ENCODE results near the gene ZSCAN21. TPM values are rescaled to one million over a fixed set of nuclear protein-coding genes. Genes with fewer than 3 reads are reported as not detected.

The ZSCAN21 gene
- total and polyA plus RNA-seq, 10 of the 15 experiments (the other 5 are each of a cell fraction or from before 2014, with no cell fraction given), result 1.9 to 9.6 (median 7.1) TPM

DNA sequence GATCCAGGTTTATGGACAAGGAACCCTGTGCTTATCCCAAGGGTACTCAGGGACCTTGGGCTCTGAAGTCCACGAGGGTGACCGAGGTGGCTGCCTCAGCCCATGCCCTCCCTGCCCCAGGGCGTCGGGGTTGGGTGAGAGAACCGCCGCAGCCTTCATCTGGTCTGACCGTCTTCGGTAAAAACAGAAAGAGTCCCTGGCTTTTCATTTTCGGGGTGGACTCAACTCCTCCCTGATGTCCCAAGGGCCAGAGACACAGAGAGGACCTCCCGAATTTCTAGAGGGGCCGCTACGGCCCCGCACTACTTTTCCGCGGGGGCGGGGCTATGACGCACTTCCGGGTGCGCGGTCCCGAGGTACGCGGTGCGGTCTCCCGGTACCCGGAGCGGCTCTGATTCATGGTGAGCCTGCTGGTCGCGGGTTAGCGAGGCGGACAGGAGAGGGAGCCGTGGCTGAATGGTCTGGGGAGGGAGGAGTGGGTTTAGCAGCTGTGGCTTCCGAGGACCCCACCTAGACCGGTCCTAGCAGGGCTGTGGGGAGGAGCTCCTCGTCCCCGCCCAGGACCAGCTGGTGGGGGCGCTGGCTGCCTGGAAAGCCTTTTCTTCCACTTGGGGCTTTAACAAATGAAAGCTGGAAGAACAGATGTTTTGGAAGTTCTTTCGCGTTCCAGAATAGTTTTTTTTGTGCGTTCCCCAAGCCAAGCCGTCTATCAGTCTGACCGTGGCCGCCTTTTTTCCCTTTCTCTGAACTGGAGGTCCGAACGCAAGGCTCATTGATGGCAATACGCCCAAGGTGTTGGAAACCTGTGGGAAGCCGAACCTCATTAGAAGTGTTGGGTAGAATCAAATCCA, at the start of gene ZSCAN21 (continued):
- no peak for TF ChIP-seq ZNF217 (IDR thresholded peaks at IDR 0.05)
- no peak for TF ChIP-seq PAX8 (IDR thresholded peaks at IDR 0.05)
- peak; percentile 44 for TF ChIP-seq KLF5 (IDR thresholded peaks at IDR 0.05; ENCODE audit: partially characterized antibody)
- TF ChIP-seq FOS (IDR thresholded peaks at IDR 0.05; ENCODE audit: borderline replicate concordance, extremely low read depth, insufficient read length), result no peak
- peak in 1 of 2 experiments; percentile 82; a peak in 2 of 3 replicates for TF ChIP-seq EGR1 (IDR thresholded peaks at IDR 0.05; ENCODE audit: borderline replicate concordance in 1 of 2, low read depth in 2 of 2, low read length in 2 of 2)
- TF ChIP-seq SUZ12 (IDR thresholded peaks at IDR 0.05; ENCODE audit: unreplicated experiment), result no peak
- no peak for TF ChIP-seq MYC (IDR thresholded peaks at IDR 0.05; ENCODE audit: insufficient read depth, insufficient read length, insufficient replicate concordance, low read length, severe bottlenecking)
- no peak for TF ChIP-seq BCL11A (IDR thresholded peaks at IDR 0.05; ENCODE audit: low read depth, low read length)
- peak; percentile 1; the same call in 1 of the 2 replicates for TF ChIP-seq SMC3 (IDR thresholded peaks at IDR 0.05; ENCODE audit: borderline replicate concordance, low read length)
- TF ChIP-seq, protein P1, sequence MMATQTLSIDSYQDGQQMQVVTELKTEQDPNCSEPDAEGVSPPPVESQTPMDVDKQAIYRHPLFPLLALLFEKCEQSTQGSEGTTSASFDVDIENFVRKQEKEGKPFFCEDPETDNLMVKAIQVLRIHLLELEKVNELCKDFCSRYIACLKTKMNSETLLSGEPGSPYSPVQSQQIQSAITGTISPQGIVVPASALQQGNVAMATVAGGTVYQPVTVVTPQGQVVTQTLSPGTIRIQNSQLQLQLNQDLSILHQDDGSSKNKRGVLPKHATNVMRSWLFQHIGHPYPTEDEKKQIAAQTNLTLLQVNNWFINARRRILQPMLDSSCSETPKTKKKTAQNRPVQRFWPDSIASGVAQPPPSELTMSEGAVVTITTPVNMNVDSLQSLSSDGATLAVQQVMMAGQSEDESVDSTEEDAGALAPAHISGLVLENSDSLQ (IDR thresholded peaks at IDR 0.05), result no peak
- TF ChIP-seq, protein P2, sequence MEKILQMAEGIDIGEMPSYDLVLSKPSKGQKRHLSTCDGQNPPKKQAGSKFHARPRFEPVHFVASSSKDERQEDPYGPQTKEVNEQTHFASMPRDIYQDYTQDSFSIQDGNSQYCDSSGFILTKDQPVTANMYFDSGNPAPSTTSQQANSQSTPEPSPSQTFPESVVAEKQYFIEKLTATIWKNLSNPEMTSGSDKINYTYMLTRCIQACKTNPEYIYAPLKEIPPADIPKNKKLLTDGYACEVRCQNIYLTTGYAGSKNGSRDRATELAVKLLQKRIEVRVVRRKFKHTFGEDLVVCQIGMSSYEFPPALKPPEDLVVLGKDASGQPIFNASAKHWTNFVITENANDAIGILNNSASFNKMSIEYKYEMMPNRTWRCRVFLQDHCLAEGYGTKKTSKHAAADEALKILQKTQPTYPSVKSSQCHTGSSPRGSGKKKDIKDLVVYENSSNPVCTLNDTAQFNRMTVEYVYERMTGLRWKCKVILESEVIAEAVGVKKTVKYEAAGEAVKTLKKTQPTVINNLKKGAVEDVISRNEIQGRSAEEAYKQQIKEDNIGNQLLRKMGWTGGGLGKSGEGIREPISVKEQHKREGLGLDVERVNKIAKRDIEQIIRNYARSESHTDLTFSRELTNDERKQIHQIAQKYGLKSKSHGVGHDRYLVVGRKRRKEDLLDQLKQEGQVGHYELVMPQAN (conservative IDR thresholded peaks at IDR 0.05), result peak; percentile 89
- TF ChIP-seq ZNF384 (IDR thresholded peaks at IDR 0.05; ENCODE audit: borderline replicate concordance, low read depth, low read length), result no peak
- TF ChIP-seq MEF2B (IDR thresholded peaks at IDR 0.05; ENCODE audit: partially characterized antibody, poor library complexity, severe bottlenecking), result peak; percentile 50
- no peak for TF ChIP-seq MYB (IDR thresholded peaks at IDR 0.05; ENCODE audit: borderline replicate concordance, low read depth, low read length)
- peak; percentile 95 for TF ChIP-seq POLR2A (IDR thresholded peaks at IDR 0.05; ENCODE audit: low read depth, low read length)
- TF ChIP-seq, protein P3, sequence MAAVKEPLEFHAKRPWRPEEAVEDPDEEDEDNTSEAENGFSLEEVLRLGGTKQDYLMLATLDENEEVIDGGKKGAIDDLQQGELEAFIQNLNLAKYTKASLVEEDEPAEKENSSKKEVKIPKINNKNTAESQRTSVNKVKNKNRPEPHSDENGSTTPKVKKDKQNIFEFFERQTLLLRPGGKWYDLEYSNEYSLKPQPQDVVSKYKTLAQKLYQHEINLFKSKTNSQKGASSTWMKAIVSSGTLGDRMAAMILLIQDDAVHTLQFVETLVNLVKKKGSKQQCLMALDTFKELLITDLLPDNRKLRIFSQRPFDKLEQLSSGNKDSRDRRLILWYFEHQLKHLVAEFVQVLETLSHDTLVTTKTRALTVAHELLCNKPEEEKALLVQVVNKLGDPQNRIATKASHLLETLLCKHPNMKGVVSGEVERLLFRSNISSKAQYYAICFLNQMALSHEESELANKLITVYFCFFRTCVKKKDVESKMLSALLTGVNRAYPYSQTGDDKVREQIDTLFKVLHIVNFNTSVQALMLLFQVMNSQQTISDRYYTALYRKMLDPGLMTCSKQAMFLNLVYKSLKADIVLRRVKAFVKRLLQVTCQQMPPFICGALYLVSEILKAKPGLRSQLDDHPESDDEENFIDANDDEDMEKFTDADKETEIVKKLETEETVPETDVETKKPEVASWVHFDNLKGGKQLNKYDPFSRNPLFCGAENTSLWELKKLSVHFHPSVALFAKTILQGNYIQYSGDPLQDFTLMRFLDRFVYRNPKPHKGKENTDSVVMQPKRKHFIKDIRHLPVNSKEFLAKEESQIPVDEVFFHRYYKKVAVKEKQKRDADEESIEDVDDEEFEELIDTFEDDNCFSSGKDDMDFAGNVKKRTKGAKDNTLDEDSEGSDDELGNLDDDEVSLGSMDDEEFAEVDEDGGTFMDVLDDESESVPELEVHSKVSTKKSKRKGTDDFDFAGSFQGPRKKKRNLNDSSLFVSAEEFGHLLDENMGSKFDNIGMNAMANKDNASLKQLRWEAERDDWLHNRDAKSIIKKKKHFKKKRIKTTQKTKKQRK (IDR thresholded peaks at IDR 0.05; ENCODE audit: low read depth, low read length), result no peak
- TF ChIP-seq POLR2AphosphoS2 (IDR thresholded peaks at IDR 0.05; ENCODE audit: low read depth, low read length), result peak; percentile 88
- TF ChIP-seq ZNF274 (IDR thresholded peaks at IDR 0.05; ENCODE audit: insufficient read depth, insufficient read length), result no peak
- no peak for TF ChIP-seq TARDBP (IDR thresholded peaks at IDR 0.05; ENCODE audit: borderline replicate concordance)
- no peak for TF ChIP-seq CHD4 (IDR thresholded peaks at IDR 0.05)
- TF ChIP-seq EP300 (IDR thresholded peaks at IDR 0.05; ENCODE audit: borderline replicate concordance in 1 of 2, control insufficient read depth in 1 of 2, low read depth in 2 of 2, low read length in 2 of 2), result no peak
- TF ChIP-seq ASH2L (IDR thresholded peaks at IDR 0.05; ENCODE audit: borderline replicate concordance, low read depth), result peak; percentile 91; the same call in 1 of the 2 replicates
- TF ChIP-seq SP1 (IDR thresholded peaks at IDR 0.05; ENCODE audit: low read depth, low read length), result no peak

Data from GM12878 (cell line).